ENCODE results near the gene AMN1. TPM values are rescaled to one million over a fixed set of nuclear protein-coding genes. Genes with fewer than 3 reads are reported as not detected.
A peak's percentile ranks its signal among the peaks of the same experiment; 100 is the strongest.

The AMN1 gene
- total RNA-seq, 2 experiments from 2014 or later, result 3.5 to 4.1 TPM

GRCh38 chr12:31659087-31659942, 69.5 kb downstream of the AMN1 start, which contains the start of gene ETFBKMT:
TSS of gene ETFBKMT (plus strand) at chr12:31659688. CDS start at chr12:31661954, 2,266 bp downstream.
- Mint-ChIP-seq H3K4me1 (ENCODE audit: low read depth) (peaks cover 8% of the 10 kb centered on the region), H3K27ac (peak within 1 kb of the TSS; percentile 98)
- CTCF ChIA-PET, result interaction anchor here (0.6 to 1.6 kb wide), 6 partner anchors 23 to 653 kb away, joined by 3 to 4 read pairs (median 4); no protein-coding TSS in a partner anchor

GRCh38 chr12:31658471-31659086, 70.2 kb downstream of the AMN1 start:
- ChIA-PET POLR2A (no interaction called here), CTCF (interaction anchor here (1.0 to 1.5 kb wide), 2 partner anchors 307 to 654 kb away, joined by 4 to 5 read pairs; no protein-coding TSS in a partner anchor)
- H3K27ac Mint-ChIP-seq, result peak overlapping the region; percentile 98
- no peaks in the 10 kb centered on the region for H3K27me3 Mint-ChIP-seq
- intact Hi-C loops (cut with micrococcal nuclease), result loop anchor here (2.0 to 10.0 kb wide), 6 partner anchors 238 to 1096 kb away; partner anchors contain the start of gene YARS2
- TF ChIP-seq, protein P1, sequence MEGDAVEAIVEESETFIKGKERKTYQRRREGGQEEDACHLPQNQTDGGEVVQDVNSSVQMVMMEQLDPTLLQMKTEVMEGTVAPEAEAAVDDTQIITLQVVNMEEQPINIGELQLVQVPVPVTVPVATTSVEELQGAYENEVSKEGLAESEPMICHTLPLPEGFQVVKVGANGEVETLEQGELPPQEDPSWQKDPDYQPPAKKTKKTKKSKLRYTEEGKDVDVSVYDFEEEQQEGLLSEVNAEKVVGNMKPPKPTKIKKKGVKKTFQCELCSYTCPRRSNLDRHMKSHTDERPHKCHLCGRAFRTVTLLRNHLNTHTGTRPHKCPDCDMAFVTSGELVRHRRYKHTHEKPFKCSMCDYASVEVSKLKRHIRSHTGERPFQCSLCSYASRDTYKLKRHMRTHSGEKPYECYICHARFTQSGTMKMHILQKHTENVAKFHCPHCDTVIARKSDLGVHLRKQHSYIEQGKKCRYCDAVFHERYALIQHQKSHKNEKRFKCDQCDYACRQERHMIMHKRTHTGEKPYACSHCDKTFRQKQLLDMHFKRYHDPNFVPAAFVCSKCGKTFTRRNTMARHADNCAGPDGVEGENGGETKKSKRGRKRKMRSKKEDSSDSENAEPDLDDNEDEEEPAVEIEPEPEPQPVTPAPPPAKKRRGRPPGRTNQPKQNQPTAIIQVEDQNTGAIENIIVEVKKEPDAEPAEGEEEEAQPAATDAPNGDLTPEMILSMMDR (IDR thresholded peaks at IDR 0.05), result no peak
- DNase-seq (no peak), ATAC-seq (peak; percentile 4)
- H3K4me3 Mint-ChIP-seq, result peak overlapping the region; percentile 92
- peaks cover 8% of the 10 kb centered on the region for H3K4me1 Mint-ChIP-seq (ENCODE audit: low read depth)
- peaks cover 2% of the 10 kb centered on the region for H3K36me3 Mint-ChIP-seq (ENCODE audit: low read depth)
- H3K9me3 Mint-ChIP-seq, result no peaks in the 10 kb centered on the region

More at GRCh38 chr12:31659087-31659942, 69.5 kb downstream of the AMN1 start, which contains the start of gene ETFBKMT:
- intact Hi-C loops (cut with micrococcal nuclease), result loop anchor here (2.0 to 10.0 kb wide), 6 partner anchors 237 to 1095 kb away; partner anchors contain the start of gene YARS2
- POLR2A ChIA-PET, result interaction anchor here (0.8 kb wide), 1 partner anchor 305 kb away, joined by 3 read pairs; no protein-coding TSS in a partner anchor
- H3K4me3 Mint-ChIP-seq, result peak within 1 kb of the TSS; percentile 92
- H3K9me3 Mint-ChIP-seq, result no peaks in the 10 kb centered on the region
- TF ChIP-seq, protein P1 (IDR thresholded peaks at IDR 0.05), result no peak
- peaks cover 2% of the 10 kb centered on the region for H3K36me3 Mint-ChIP-seq (ENCODE audit: low read depth)
- DNase-seq (peak; percentile 97), ATAC-seq (peak; percentile 99)
- no peaks in the 10 kb centered on the region for H3K27me3 Mint-ChIP-seq

GRCh38 chr12:31655792-31656191, 73.0 kb downstream of the AMN1 start:
- Mint-ChIP-seq H3K9me3 (no peaks in the 10 kb centered on the region), H3K36me3 (ENCODE audit: low read depth) (no peaks in the 10 kb centered on the region), H3K4me1 (ENCODE audit: low read depth) (peaks cover 19% of the 10 kb centered on the region), H3K27me3 (no peaks in the 10 kb centered on the region), H3K4me3 (no peak overlapping the region), H3K27ac (no peak overlapping the region)
- ChIA-PET POLR2A (no interaction called here), CTCF (interaction anchor here (1.0 kb wide), 1 partner anchor 657 kb away, joined by 3 read pairs; no protein-coding TSS in a partner anchor)
- DNase-seq (no peak), ATAC-seq (no peak)
- intact Hi-C loops (cut with micrococcal nuclease), result loop anchor here (5.0 to 10.0 kb wide), 5 partner anchors 309 to 1099 kb away; partner anchors contain the start of gene YARS2
- TF ChIP-seq, protein P1 (IDR thresholded peaks at IDR 0.05), result no peak

DNA sequence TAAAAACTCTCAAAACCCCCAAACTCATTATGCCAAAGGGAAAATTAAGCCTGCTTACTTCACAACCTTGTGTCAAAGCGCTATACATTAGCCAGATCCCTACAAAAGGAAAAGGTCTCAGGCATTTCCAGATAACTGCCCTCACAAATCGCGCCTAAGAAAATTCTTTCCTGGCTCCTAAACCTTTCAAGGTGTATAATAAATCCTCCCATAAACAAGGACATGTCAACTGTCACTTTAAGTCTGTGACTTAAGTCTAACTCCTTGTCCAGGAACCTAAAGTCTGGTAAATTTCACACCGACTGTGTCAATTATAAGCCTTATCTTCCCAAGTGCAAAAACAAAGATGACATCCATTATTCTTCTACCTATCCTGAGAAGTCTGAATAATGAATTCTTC, 73.6 kb downstream of the AMN1 start:
- Mint-ChIP-seq H3K27me3 (no peaks in the 10 kb centered on the region), H3K36me3 (ENCODE audit: low read depth) (no peaks in the 10 kb centered on the region), H3K4me1 (ENCODE audit: low read depth) (peaks cover 18% of the 10 kb centered on the region), H3K4me3 (no peak overlapping the region), H3K9me3 (no peaks in the 10 kb centered on the region), H3K27ac (no peak overlapping the region)
- DNase-seq (no peak), ATAC-seq (no peak)
- ChIA-PET CTCF (no interaction called here), POLR2A (no interaction called here)
- intact Hi-C loops (cut with micrococcal nuclease), result loop anchor here (5.0 to 10.0 kb wide), 5 partner anchors 310 to 1100 kb away; partner anchors contain the start of gene YARS2
- TF ChIP-seq, protein P1 (IDR thresholded peaks at IDR 0.05), result no peak

Data from activated CD8-positive, alpha-beta T cell treated with anti-CD3 and anti-CD28 coated beads for 36 hours (primary cell).